ENCODE data around the gene IZUMO1.

Gene IZUMO1

DNA sequence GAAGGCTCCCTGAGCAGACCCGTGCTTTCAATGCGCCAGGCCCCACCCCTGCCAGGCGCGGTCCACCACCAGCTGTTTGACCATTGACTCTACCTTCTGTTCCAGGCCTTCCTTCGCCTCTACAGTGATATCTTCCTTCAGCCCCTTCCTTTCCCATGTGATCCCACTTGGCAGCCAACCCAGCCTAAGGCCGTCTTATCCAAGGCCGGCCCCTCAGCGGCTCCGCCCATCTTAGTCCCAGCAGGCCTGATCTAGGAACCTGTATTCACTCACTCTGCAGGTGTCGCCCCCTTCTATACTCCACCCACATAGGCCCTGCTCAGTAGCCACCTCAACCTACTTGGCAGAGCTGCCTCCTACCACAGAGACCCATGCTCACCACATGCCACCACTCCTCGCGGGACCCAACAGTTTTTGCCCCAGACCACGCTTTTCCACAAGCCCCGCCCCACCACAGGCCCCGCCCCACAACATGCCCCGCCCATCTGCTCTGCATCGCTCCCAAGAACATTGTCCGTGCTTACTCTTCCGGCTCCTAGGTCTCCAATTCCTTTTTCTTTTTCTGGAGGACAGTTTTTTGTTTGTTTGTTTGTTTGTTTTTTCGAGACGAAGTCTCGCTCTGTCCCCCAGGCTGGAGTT, 9.2 kb downstream of the IZUMO1 start:
- H4K20me1 ChIP-seq (ENCODE audit: insufficient read depth): no peaks in the 10 kb centered on the region
- H3K27ac ChIP-seq: no peak overlapping the region
- peaks cover 9% of the 10 kb centered on the region for H3K4me1 ChIP-seq (ENCODE audit: low read depth, poor library complexity, severe bottlenecking)
- H3K36me3 ChIP-seq (ENCODE audit: insufficient read depth): no peaks in the 10 kb centered on the region
- H3K79me2 ChIP-seq (ENCODE audit: insufficient read depth, low read depth): no peaks in the 10 kb centered on the region
- H3K4me3 ChIP-seq (IDR thresholded peaks at IDR 0.05; ENCODE audit: insufficient read depth, low read depth, low read length): no peak overlapping the region
- no peak overlapping the region for H2AFZ ChIP-seq (ENCODE audit: low read depth)
- TF ChIP-seq, protein P1, sequence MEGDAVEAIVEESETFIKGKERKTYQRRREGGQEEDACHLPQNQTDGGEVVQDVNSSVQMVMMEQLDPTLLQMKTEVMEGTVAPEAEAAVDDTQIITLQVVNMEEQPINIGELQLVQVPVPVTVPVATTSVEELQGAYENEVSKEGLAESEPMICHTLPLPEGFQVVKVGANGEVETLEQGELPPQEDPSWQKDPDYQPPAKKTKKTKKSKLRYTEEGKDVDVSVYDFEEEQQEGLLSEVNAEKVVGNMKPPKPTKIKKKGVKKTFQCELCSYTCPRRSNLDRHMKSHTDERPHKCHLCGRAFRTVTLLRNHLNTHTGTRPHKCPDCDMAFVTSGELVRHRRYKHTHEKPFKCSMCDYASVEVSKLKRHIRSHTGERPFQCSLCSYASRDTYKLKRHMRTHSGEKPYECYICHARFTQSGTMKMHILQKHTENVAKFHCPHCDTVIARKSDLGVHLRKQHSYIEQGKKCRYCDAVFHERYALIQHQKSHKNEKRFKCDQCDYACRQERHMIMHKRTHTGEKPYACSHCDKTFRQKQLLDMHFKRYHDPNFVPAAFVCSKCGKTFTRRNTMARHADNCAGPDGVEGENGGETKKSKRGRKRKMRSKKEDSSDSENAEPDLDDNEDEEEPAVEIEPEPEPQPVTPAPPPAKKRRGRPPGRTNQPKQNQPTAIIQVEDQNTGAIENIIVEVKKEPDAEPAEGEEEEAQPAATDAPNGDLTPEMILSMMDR (conservative IDR thresholded peaks at IDR 0.05; ENCODE audit: low read depth, low read length): no peak
- no peak overlapping the region for H3K9ac ChIP-seq
- H3K4me2 ChIP-seq: no peak overlapping the region
- H3K27me3 ChIP-seq (ENCODE audit: insufficient read depth, low read depth): peaks cover 38% of the 10 kb centered on the region

DNA sequence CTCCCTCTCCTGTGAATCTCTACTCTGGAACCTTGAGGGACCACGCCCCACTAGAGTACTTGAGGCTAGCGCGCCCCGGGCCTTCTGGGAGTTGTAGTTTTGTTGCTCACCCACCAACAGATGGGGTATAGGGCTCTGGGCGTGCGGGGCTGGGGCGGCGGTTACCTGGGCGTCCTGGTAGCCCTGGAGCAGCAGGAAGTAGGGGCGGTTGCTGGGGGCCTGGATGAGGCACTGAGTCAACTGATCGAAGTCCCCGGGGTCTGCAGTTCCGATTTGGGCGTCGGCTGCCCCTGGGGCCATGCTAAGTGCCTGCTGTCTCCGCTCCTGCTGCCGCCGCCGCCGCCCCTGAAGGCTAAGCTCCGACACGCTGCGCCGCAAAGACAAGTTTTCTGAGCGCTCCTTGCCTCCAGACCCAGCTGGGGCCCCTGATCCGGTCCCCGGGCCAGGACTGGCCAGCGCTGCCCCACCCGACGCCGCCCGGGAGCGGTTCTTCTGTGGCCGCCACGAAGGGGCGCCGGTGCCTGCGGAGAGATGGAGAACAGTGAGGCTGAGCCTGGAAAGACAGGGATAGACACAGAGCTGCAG, 11.6 kb downstream of the IZUMO1 start:
- H3K27me3 ChIP-seq (ENCODE audit: insufficient read depth, low read depth): peaks cover 47% of the 10 kb centered on the region
- peaks cover 9% of the 10 kb centered on the region for H3K4me1 ChIP-seq (ENCODE audit: low read depth, poor library complexity, severe bottlenecking)
- H3K27ac ChIP-seq: no peak overlapping the region
- TF ChIP-seq, protein P1 (conservative IDR thresholded peaks at IDR 0.05; ENCODE audit: low read depth, low read length): no peak
- H3K4me2 ChIP-seq: no peak overlapping the region
- H3K9ac ChIP-seq: no peak overlapping the region
- no peaks in the 10 kb centered on the region for H4K20me1 ChIP-seq (ENCODE audit: insufficient read depth)
- H2AFZ ChIP-seq (ENCODE audit: low read depth): no peak overlapping the region
- no peaks in the 10 kb centered on the region for H3K36me3 ChIP-seq (ENCODE audit: insufficient read depth)
- no peaks in the 10 kb centered on the region for H3K79me2 ChIP-seq (ENCODE audit: insufficient read depth, low read depth)
- H3K4me3 ChIP-seq (IDR thresholded peaks at IDR 0.05; ENCODE audit: insufficient read depth, low read depth, low read length): no peak overlapping the region

DNA sequence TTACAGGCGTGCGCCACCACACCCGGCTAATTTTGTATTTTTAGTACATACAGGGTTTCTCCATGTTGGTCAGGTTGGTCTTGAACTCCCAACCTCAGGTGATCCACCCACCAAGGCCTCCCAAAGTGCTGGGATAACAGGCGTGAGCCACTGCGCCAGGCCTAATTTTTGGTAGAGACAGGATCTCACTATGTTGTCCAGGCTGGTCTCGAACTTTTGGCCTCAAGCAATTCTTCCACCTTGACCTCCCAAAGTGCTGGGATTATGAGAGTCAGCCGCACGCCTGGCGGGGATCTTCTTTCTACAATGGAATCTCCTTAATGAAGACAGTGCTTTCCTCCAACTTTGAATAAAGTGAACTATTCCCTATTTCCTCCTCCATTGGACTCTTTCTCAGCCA, 12.1 kb downstream of the IZUMO1 start:
- Histone ChIP-seq H3K9ac (no peak overlapping the region), H4K20me1 (ENCODE audit: insufficient read depth) (no peaks in the 10 kb centered on the region), H3K4me3 (IDR thresholded peaks at IDR 0.05; ENCODE audit: insufficient read depth, low read depth, low read length) (no peak overlapping the region), H3K27ac (no peak overlapping the region), H3K36me3 (ENCODE audit: insufficient read depth) (no peaks in the 10 kb centered on the region), H3K79me2 (ENCODE audit: insufficient read depth, low read depth) (no peaks in the 10 kb centered on the region), H3K27me3 (ENCODE audit: insufficient read depth, low read depth) (peaks cover 48% of the 10 kb centered on the region), H3K4me1 (ENCODE audit: low read depth, poor library complexity, severe bottlenecking) (peaks cover 9% of the 10 kb centered on the region), H2AFZ (ENCODE audit: low read depth) (no peak overlapping the region), H3K4me2 (no peak overlapping the region)
- TF ChIP-seq, protein P1 (conservative IDR thresholded peaks at IDR 0.05; ENCODE audit: low read depth, low read length): no peak

DNA sequence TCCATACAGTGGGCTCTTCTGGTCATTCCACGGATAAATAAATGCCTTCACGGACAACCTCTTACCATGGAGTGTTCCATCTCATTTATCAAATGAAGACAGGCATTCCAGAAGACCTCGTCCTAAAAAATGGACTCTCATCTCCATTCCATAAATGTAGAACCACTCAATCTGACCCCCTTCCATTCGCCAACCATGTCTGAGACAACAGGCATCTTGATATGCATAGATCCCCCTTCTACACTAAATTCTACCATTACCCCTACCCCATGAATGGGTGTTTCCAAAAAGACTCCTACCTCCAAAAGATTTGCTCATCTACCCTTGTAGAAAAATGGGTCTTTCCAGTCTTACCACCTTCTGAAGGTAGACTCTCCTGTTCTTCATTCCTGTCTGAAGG, 15.3 kb downstream of the IZUMO1 start:
- Histone ChIP-seq H3K27ac (no peak overlapping the region), H3K27me3 (ENCODE audit: insufficient read depth, low read depth) (peaks cover 62% of the 10 kb centered on the region), H2AFZ (ENCODE audit: low read depth) (no peak overlapping the region), H3K4me2 (no peak overlapping the region), H4K20me1 (ENCODE audit: insufficient read depth) (no peaks in the 10 kb centered on the region), H3K4me3 (IDR thresholded peaks at IDR 0.05; ENCODE audit: insufficient read depth, low read depth, low read length) (no peak overlapping the region), H3K36me3 (ENCODE audit: insufficient read depth) (no peaks in the 10 kb centered on the region), H3K79me2 (ENCODE audit: insufficient read depth, low read depth) (no peaks in the 10 kb centered on the region), H3K9ac (no peak overlapping the region), H3K4me1 (ENCODE audit: low read depth, poor library complexity, severe bottlenecking) (no peaks in the 10 kb centered on the region)
- TF ChIP-seq, protein P1 (conservative IDR thresholded peaks at IDR 0.05; ENCODE audit: low read depth, low read length): no peak

Data from KMS-11 (cell line).